GM12872 (cell line): ENCODE results near the gene CTDSP2.

ENCODE experiments used
- CTCF ChIP-seq: IDR thresholded peaks from 3 replicates; pipeline ENCODE4 v1.5.1; 2011; ENCODE audit warnings: low read depth, mild to moderate bottlenecking, low read length, moderate library complexity; ENCODE audit not compliant: insufficient read depth

CTDSP2 gene

GRCh38 chr12:57832966-57833365 is 13.6 kb downstream of the CTDSP2 start:
- TF ChIP-seq CTCF: no peak

GRCh38 chr12:57830393-57830792 is 16.1 kb downstream of the CTDSP2 start:
- TF ChIP-seq CTCF: no peak

GRCh38 chr12:57829025-57829777 is 17.3 kb downstream of the CTDSP2 start:
- no peak for TF ChIP-seq CTCF

GRCh38 chr12:57826966-57827365 is 19.6 kb downstream of the CTDSP2 start:
- TF ChIP-seq CTCF: no peak

- no peak for TF ChIP-seq CTCF
These were observed 20.1 kb downstream of the CTDSP2 start for GRCh38 chr12:57826400-57826799.

- TF ChIP-seq CTCF: no peak
These were observed 21.1 kb downstream of the CTDSP2 start for GRCh38 chr12:57825451-57825850.

GRCh38 chr12:57823908-57824640 is 22.5 kb downstream of the CTDSP2 start:
- TF ChIP-seq CTCF: no peak
